ENCODE results near the gene ANXA6. TPM values are rescaled to one million over a fixed set of nuclear protein-coding genes. Genes with fewer than 3 reads are reported as not detected.

The ANXA6 gene
- total RNA-seq, 4 donors from 2014 or later, result 359 to 435 (median 375) TPM

GRCh38 chr5:151094030-151094851, 63.3 kb downstream of the ANXA6 start:
- Histone ChIP-seq H3K36me3 (no peaks in the 10 kb centered on the region), H3K27me3 (peaks cover 2% of the 10 kb centered on the region), H3K27ac (peak overlapping the region in 3 of 4 donors; percentile 65 to 77 (median 69)), H3K9me3 (no peaks in the 10 kb centered on the region), H3K4me3 (no peak overlapping the region), H3K4me1 (peaks cover 6 to 38% (median 26%) of the 10 kb centered on the region in 3 donors)
- WGBS, 2 donors (ENCODE audit: low coverage in 1 of 2), result 31 to 45% methylated on average over 4 to 10 of the region's 12 CpGs
- ATAC-seq, result peak; percentile 2
- TF ChIP-seq CTCF (IDR thresholded peaks at IDR 0.05) (no peak), POLR2A (IDR thresholded peaks at IDR 0.05) (no peak), POLR2AphosphoS5 (IDR thresholded peaks at IDR 0.05) (peak; percentile 7), EP300 (IDR thresholded peaks at IDR 0.05) (no peak)

GRCh38 chr5:151093476-151093889, 64.1 kb downstream of the ANXA6 start:
- Histone ChIP-seq H3K27me3 (peaks cover 3% of the 10 kb centered on the region), H3K4me1 (peaks cover 6 to 38% (median 26%) of the 10 kb centered on the region in 3 donors), H3K9me3 (no peaks in the 10 kb centered on the region), H3K4me3 (no peak overlapping the region), H3K36me3 (no peaks in the 10 kb centered on the region), H3K27ac (peak overlapping the region in 3 of 4 donors; percentile 65 to 77 (median 69))
- TF ChIP-seq POLR2AphosphoS5 (IDR thresholded peaks at IDR 0.05) (peak; percentile 97), POLR2A (IDR thresholded peaks at IDR 0.05) (no peak), EP300 (IDR thresholded peaks at IDR 0.05) (no peak), CTCF (IDR thresholded peaks at IDR 0.05) (no peak)
- peak; percentile 84 for ATAC-seq
- 27 to 72% methylated on average over 1 to 2 of the region's 2 CpGs for WGBS, 2 donors (ENCODE audit: low coverage in 1 of 2)

- Histone ChIP-seq H3K9me3 (no peaks in the 10 kb centered on the region), H3K36me3 (no peaks in the 10 kb centered on the region), H3K27me3 (peaks cover 3% of the 10 kb centered on the region), H3K27ac (peak overlapping the region in 2 of 4 donors; percentile 34 to 65), H3K4me1 (peaks cover 6 to 38% (median 26%) of the 10 kb centered on the region in 3 donors), H3K4me3 (no peak overlapping the region)
- TF ChIP-seq POLR2A (IDR thresholded peaks at IDR 0.05) (no peak), CTCF (IDR thresholded peaks at IDR 0.05) (no peak), POLR2AphosphoS5 (IDR thresholded peaks at IDR 0.05) (no peak), EP300 (IDR thresholded peaks at IDR 0.05) (no peak)
- ATAC-seq, result no peak
- 100% methylated on average over 1 of the region's 2 CpGs; no CpG with 5 or more reads in 1 of the 2 donors for WGBS, 2 donors (ENCODE audit: low coverage in 1 of 2)
These were observed 64.8 kb downstream of the ANXA6 start for GRCh38 chr5:151092762-151093161.

- no peak overlapping the region for H3K4me3 ChIP-seq
- no peaks in the 10 kb centered on the region for H3K36me3 ChIP-seq
- WGBS, 2 donors (ENCODE audit: low coverage in 1 of 2), result 42 to 82% methylated on average over 2 of the region's 2 CpGs
- peaks cover 4 to 47% (median 27%) of the 10 kb centered on the region in 3 donors for H3K4me1 ChIP-seq
- no peak for TF ChIP-seq POLR2AphosphoS5 (IDR thresholded peaks at IDR 0.05)
- no peak for TF ChIP-seq EP300 (IDR thresholded peaks at IDR 0.05)
- TF ChIP-seq CTCF (IDR thresholded peaks at IDR 0.05), result no peak
- no peak for TF ChIP-seq POLR2A (IDR thresholded peaks at IDR 0.05)
- no peaks in the 10 kb centered on the region for H3K9me3 ChIP-seq
- no peak overlapping the region for H3K27ac ChIP-seq
- ATAC-seq, result no peak
- H3K27me3 ChIP-seq, result peaks cover 3% of the 10 kb centered on the region
These were observed 67.9 kb downstream of the ANXA6 start for GRCh38 chr5:151089726-151090125.

- no peak for TF ChIP-seq EP300 (IDR thresholded peaks at IDR 0.05)
- TF ChIP-seq CTCF (IDR thresholded peaks at IDR 0.05), result no peak
- TF ChIP-seq POLR2AphosphoS5 (IDR thresholded peaks at IDR 0.05), result no peak
- TF ChIP-seq POLR2A (IDR thresholded peaks at IDR 0.05), result no peak
- Histone ChIP-seq H3K4me3 (no peak overlapping the region), H3K9me3 (no peaks in the 10 kb centered on the region), H3K4me1 (peaks cover 2 to 39% (median 19%) of the 10 kb centered on the region in 3 donors), H3K27ac (no peak overlapping the region), H3K27me3 (peaks cover 3% of the 10 kb centered on the region), H3K36me3 (no peaks in the 10 kb centered on the region)
- ATAC-seq, result no peak
- 74 to 86% methylated on average over 4 of the region's 4 CpGs for WGBS, 2 donors (ENCODE audit: low coverage in 1 of 2)
These were observed 68.6 kb downstream of the ANXA6 start for GRCh38 chr5:151088986-151089385.

Data from gastroesophageal sphincter (tissue), 4 donors.